SK-N-SH (cell line): ENCODE measurements around the gene MAP3K9. TPM values are rescaled to one million over a fixed set of nuclear protein-coding genes. Genes with fewer than 3 reads are reported as not detected.

Experiments
- CTCF ChIA-PET: fragments of 300-600, 350-600 bp; formaldehyde crosslinking; extraction: SDS; loops from one replicate; lab custom pipeline; 2021; lab: Yijun Ruan, JAX
- POLR2A ChIA-PET: fragments of 350-600 bp; sonication (Branson Sonifier 250); formaldehyde crosslinking; extraction: SDS; loops from one replicate; lab custom pipeline; 2020; ENCODE audit warnings: antibody characterized with exemption, inconsistent platforms; lab: Yijun Ruan, JAX
- DNase-seq: peaks from one replicate; pipeline ENCODE4 v3.0.0; 2012
- H2AFZ ChIP-seq: fragments of 200-600 bp; sonication (generic); 2 replicates; pipeline ENCODE4 v1.8.1; 2016; ENCODE audit warnings: antibody characterized with exemption, mild to moderate bottlenecking, low read depth
- H3F3A ChIP-seq: fragments of 200-600 bp; sonication (generic); replicated peaks from 2 replicates; pipeline ENCODE3; 2016; ENCODE audit warnings: antibody characterized with exemption, mild to moderate bottlenecking; ENCODE audit not compliant: insufficient read depth
- H3K27ac ChIP-seq, 2 experiments: fragments of 200-500 bp in 1 of 2; fragments of 200-600 bp in 1 of 2; sonication (Bioruptor generic) in 1 of 2; sonication (generic), shearing (Covaris generic) in 1 of 2; 2 replicates each; pipeline versions ENCODE4 v1.5.1 to v1.6.1; 2014 to 2016; ENCODE audit warnings: low read depth in 2 of 2, inconsistent platforms in 1 of 2, low read length in 1 of 2, mild to moderate bottlenecking in 1 of 2, mixed read lengths in 1 of 2
- H3K27me3 ChIP-seq: fragments of 200-600 bp; sonication (generic), shearing (Covaris generic); 2 replicates; pipeline ENCODE4 v1.6.1; 2016; ENCODE audit warnings: mixed run types; ENCODE audit not compliant: insufficient read depth
- H3K36me3 ChIP-seq, 2 experiments: fragments of 200-500 bp in 1 of 2; fragments of 200-600 bp in 1 of 2; sonication (Bioruptor generic) in 1 of 2; sonication (generic) in 1 of 2; replicated peaks in 1 of 2; 2 replicates each; pipeline versions ENCODE3 to v1.5.1; 2014 to 2016; ENCODE audit warnings: low read length in 1 of 2, mild to moderate bottlenecking in 1 of 2; ENCODE audit not compliant: insufficient read depth in 2 of 2, control insufficient read depth in 1 of 2
- H3K4me1 ChIP-seq, 2 experiments: fragments of 200-500 bp in 1 of 2; fragments of 200-600 bp in 1 of 2; sonication (Bioruptor generic) in 1 of 2; sonication (generic), shearing (Covaris generic) in 1 of 2; 2 replicates each; pipeline versions ENCODE4 v1.5.1 to v1.6.1; 2014 to 2016; ENCODE audit warnings: low read depth in 1 of 2, low read length in 1 of 2, mixed run types in 1 of 2; ENCODE audit not compliant: insufficient read depth in 2 of 2, control insufficient read depth in 1 of 2
- H3K4me2 ChIP-seq: fragments of 200-600 bp; sonication (generic), shearing (Covaris generic); 2 replicates; pipeline ENCODE4 v1.6.1; 2017; ENCODE audit warnings: mixed run types
- H3K4me3 ChIP-seq, 2 experiments: fragments of 200-500 bp in 1 of 2; fragments of 200-600 bp in 1 of 2; sonication (Bioruptor generic) in 1 of 2; sonication (generic), shearing (Covaris generic) in 1 of 2; 2 replicates each; pipeline versions ENCODE4 v1.5.1 to v1.8.1; 2014 to 2016; ENCODE audit warnings: low read depth in 2 of 2, inconsistent platforms in 1 of 2, low read length in 1 of 2, mild to moderate bottlenecking in 1 of 2, mixed read lengths in 1 of 2, moderate library complexity in 1 of 2
- H3K79me2 ChIP-seq: fragments of 200-600 bp; sonication (generic); 2 replicates; pipeline ENCODE4 v1.8.1; 2017; ENCODE audit warnings: mild to moderate bottlenecking; ENCODE audit not compliant: insufficient read depth
- H3K9ac ChIP-seq: fragments of 200-600 bp; sonication (generic); 2 replicates; pipeline ENCODE4 v1.6.1; 2017; ENCODE audit warnings: mixed run types
- H3K9me2 ChIP-seq: fragments of 200-600 bp; sonication (generic); 2 replicates; pipeline ENCODE4 v1.6.1; 2017; ENCODE audit warnings: mixed run types
- H3K9me3 ChIP-seq: fragments of 200-600 bp; sonication (generic); 2 replicates; pipeline ENCODE4 v1.6.1; 2017; ENCODE audit warnings: mixed run types, mild to moderate bottlenecking, moderate library complexity
- H4K20me1 ChIP-seq: fragments of 200-600 bp; sonication (generic); 2 replicates; pipeline ENCODE4 v1.6.1; 2017; ENCODE audit warnings: mild to moderate bottlenecking, mixed run types; ENCODE audit not compliant: insufficient read depth
- EP300 ChIP-seq, 2 experiments: IDR thresholded peaks; 2 replicates each; pipeline versions ENCODE4 v1.4.0 to v1.6.1; 2012; ENCODE audit warnings: borderline replicate concordance in 1 of 2, low read depth in 1 of 2, low read length in 1 of 2
- EZH2phosphoT487 ChIP-seq: fragments of 200-600 bp; sonication (generic); IDR thresholded peaks from 2 replicates; pipeline ENCODE4 v1.6.1; 2017; ENCODE audit warnings: low read depth, mixed run types, mild to moderate bottlenecking, antibody characterized with exemption, moderate library complexity, borderline replicate concordance
- FOXM1 ChIP-seq: IDR thresholded peaks from 2 replicates; pipeline ENCODE4 v1.4.0; 2012; ENCODE audit warnings: low read depth, mild to moderate bottlenecking
- GATA2 ChIP-seq: sonication (generic); formaldehyde crosslinking; IDR thresholded peaks from 2 replicates; pipeline ENCODE4 v1.5.0; 2020; ENCODE audit warnings: mild to moderate bottlenecking, missing genetic modification reagents
- JUND ChIP-seq: IDR thresholded peaks from 2 replicates; pipeline ENCODE4 v1.4.0; 2012
- MEF2A ChIP-seq: IDR thresholded peaks from 2 replicates; pipeline ENCODE4 v1.4.0; 2012; ENCODE audit warnings: low read depth, borderline replicate concordance
- MXI1 ChIP-seq: IDR thresholded peaks from 2 replicates; pipeline ENCODE4 v1.6.1; 2012; ENCODE audit warnings: mild to moderate bottlenecking, low read depth, low read length, improper control_type of control experiment
- NFIC ChIP-seq: IDR thresholded peaks from 2 replicates; pipeline ENCODE4 v1.4.0; 2012; ENCODE audit warnings: borderline replicate concordance
- NRF1 ChIP-seq: IDR thresholded peaks from 2 replicates; pipeline ENCODE4 v1.6.1; 2012; ENCODE audit warnings: low read depth, mild to moderate bottlenecking, low read length
- RAD21 ChIP-seq: IDR thresholded peaks from 2 replicates; pipeline ENCODE4 v1.6.1; 2012; ENCODE audit warnings: mild to moderate bottlenecking, low read length
- SMC3 ChIP-seq: IDR thresholded peaks from 2 replicates; pipeline ENCODE4 v1.6.1; 2012; ENCODE audit warnings: low read depth, low read length, improper control_type of control experiment
- TCF12 ChIP-seq: IDR thresholded peaks from 2 replicates; pipeline ENCODE4 v1.4.0; 2012
- WGBS: methylation state at CpG from one replicate; pipeline ENCODE4 v1.1.6; 2017; ENCODE audit warnings: low lambda C conversion rate; 5-methylcytosine and 5-hydroxymethylcytosine counted together
- polyA plus RNA-seq, 3 experiments: library from polyadenylated mRNA; depleted of rRNA; stranded (reverse); fragments of >200 nt; gene quantifications; 2 replicates each; pipeline ENCODE4 v1.2.3, GENCODE V29; 2012
- TF ChIP-seq, protein P1 (sequence below): fragments of 150-350 bp; IDR thresholded peaks from 2 replicates; pipeline ENCODE4 v1.6.1; 2017; ENCODE audit warnings: antibody characterized with exemption, low read length, low read depth, borderline replicate concordance
- TF ChIP-seq, protein P2 (sequence below): IDR thresholded peaks from 2 replicates; pipeline ENCODE4 v1.4.0; 2012; ENCODE audit warnings: low read depth
- TF ChIP-seq, protein P3 (sequence below): IDR thresholded peaks from 2 replicates; pipeline ENCODE4 v1.4.0; 2012; ENCODE audit warnings: low read depth, borderline replicate concordance
- TF ChIP-seq, protein P4 (sequence below): IDR thresholded peaks from 2 replicates; pipeline ENCODE4 v1.4.0; 2012; ENCODE audit warnings: low read depth, borderline replicate concordance

The MAP3K9 gene
- polyA plus RNA-seq, 1 of the 3 experiments (the other 2 are of a cell fraction) = 2.0 TPM

DNA sequence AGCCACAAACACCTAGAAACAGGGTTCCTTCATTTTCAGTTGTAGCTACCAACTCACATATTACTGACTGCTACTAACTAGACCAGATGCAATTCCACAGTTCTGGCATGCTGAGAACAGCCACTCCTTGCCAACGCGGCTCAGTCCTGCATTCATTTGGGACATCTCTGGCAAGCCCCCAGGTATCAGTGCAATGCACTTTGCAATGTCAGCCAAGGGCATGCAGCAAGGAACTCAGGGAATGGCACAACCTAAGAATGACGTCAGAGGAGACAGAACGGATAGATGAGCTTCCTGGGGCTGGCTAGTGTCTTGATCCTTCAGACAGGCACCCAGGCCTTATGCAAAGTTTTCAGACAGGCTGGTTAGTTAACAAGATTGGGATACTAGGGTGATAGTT, 29.6 kb downstream of the MAP3K9 start:
- Histone ChIP-seq H3K79me2 (no peaks in the 10 kb centered on the region), H3K36me3 (no peaks in the 10 kb centered on the region), H3K27me3 (no peaks in the 10 kb centered on the region), H3K27ac (no peak overlapping the region)
- no peak for DNase-seq
- TF ChIP-seq NRF1 (no peak), MEF2A (no peak), JUND (no peak), TCF12 (no peak), SMC3 (no peak), EZH2phosphoT487 (no peak), FOXM1 (no peak), GATA2 (no peak), MXI1 (no peak), NFIC (no peak), EP300 (IDR thresholded peaks at IDR 0.05; ENCODE audit: borderline replicate concordance in 1 of 2, low read depth in 1 of 2, low read length in 1 of 2) (no peak), RAD21 (no peak)
- TF ChIP-seq, protein P1, sequence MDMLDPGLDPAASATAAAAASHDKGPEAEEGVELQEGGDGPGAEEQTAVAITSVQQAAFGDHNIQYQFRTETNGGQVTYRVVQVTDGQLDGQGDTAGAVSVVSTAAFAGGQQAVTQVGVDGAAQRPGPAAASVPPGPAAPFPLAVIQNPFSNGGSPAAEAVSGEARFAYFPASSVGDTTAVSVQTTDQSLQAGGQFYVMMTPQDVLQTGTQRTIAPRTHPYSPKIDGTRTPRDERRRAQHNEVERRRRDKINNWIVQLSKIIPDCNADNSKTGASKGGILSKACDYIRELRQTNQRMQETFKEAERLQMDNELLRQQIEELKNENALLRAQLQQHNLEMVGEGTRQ = no peak
- TF ChIP-seq, protein P2, sequence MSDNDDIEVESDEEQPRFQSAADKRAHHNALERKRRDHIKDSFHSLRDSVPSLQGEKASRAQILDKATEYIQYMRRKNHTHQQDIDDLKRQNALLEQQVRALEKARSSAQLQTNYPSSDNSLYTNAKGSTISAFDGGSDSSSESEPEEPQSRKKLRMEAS = no peak
- TF ChIP-seq, protein P3, sequence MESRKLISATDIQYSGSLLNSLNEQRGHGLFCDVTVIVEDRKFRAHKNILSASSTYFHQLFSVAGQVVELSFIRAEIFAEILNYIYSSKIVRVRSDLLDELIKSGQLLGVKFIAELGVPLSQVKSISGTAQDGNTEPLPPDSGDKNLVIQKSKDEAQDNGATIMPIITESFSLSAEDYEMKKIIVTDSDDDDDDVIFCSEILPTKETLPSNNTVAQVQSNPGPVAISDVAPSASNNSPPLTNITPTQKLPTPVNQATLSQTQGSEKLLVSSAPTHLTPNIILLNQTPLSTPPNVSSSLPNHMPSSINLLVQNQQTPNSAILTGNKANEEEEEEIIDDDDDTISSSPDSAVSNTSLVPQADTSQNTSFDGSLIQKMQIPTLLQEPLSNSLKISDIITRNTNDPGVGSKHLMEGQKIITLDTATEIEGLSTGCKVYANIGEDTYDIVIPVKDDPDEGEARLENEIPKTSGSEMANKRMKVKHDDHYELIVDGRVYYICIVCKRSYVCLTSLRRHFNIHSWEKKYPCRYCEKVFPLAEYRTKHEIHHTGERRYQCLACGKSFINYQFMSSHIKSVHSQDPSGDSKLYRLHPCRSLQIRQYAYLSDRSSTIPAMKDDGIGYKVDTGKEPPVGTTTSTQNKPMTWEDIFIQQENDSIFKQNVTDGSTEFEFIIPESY = no peak
- TF ChIP-seq, protein P4, sequence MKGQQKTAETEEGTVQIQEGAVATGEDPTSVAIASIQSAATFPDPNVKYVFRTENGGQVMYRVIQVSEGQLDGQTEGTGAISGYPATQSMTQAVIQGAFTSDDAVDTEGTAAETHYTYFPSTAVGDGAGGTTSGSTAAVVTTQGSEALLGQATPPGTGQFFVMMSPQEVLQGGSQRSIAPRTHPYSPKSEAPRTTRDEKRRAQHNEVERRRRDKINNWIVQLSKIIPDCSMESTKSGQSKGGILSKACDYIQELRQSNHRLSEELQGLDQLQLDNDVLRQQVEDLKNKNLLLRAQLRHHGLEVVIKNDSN = no peak
- TF ChIP-seq, all 33 proteins: peak for 0
- no peak overlapping the region for H3K4me2 ChIP-seq
- POLR2A ChIA-PET = no interaction called here
- 92% methylated on average over 4 of the region's 4 CpGs for WGBS
- no peaks in the 10 kb centered on the region for H3F3A ChIP-seq
- no peak overlapping the region for H2AFZ ChIP-seq
- 0 out of 4 replicates have a peak, but pooled peaks cover 0 to 2% of the 10 kb centered on the region in 2 experiments for H3K4me1 ChIP-seq
- no peaks in the 10 kb centered on the region for H3K9me2 ChIP-seq
- no peak overlapping the region for H3K4me3 ChIP-seq
- H4K20me1 ChIP-seq = no peaks in the 10 kb centered on the region
- CTCF ChIA-PET = no interaction called here
- H3K9ac ChIP-seq = no peak overlapping the region
- H3K9me3 ChIP-seq = no peaks in the 10 kb centered on the region
